SU-DHL-6 (cell line): ENCODE results near the gene PRDM7.
A peak's percentile ranks its signal among the peaks of the same experiment; 100 is the strongest.

Experiments used
- H2AFZ ChIP-seq: fragments of 200-600 bp; sonication (generic); 2 replicates; pipeline ENCODE4 v1.6.1; 2014; ENCODE audit warnings: low read depth, mild to moderate bottlenecking, moderate library complexity, mixed read lengths, antibody characterized with exemption, low read length; ENCODE audit not compliant: severe bottlenecking
- H3F3A ChIP-seq: fragments of 200-600 bp; shearing (Covaris generic); 2 replicates; pipeline ENCODE4 v1.6.0; 2016; ENCODE audit warnings: antibody characterized with exemption, mild to moderate bottlenecking; ENCODE audit not compliant: insufficient read depth
- H3K27ac ChIP-seq: fragments of 200-600 bp; sonication (generic); 2 replicates; pipeline ENCODE4 v1.5.1; 2016; ENCODE audit warnings: low read depth, mild to moderate bottlenecking, low read length, moderate library complexity, mixed read lengths
- H3K27me3 ChIP-seq: fragments of 200-600 bp; sonication (generic), shearing (Covaris generic); 2 replicates; pipeline ENCODE4 v1.6.0; 2014; ENCODE audit warnings: mild to moderate bottlenecking, low read length
- H3K36me3 ChIP-seq: fragments of 200-600 bp; sonication (generic); 2 replicates; pipeline ENCODE4 v1.6.1; 2014; ENCODE audit warnings: mild to moderate bottlenecking, low read length, mixed read lengths
- H3K4me2 ChIP-seq: fragments of 300-600, 200-600 bp; shearing (Covaris generic), sonication (generic); 2 replicates; pipeline ENCODE4 v1.6.0; 2014; ENCODE audit warnings: low read length, low read depth, mild to moderate bottlenecking; ENCODE audit not compliant: poor library complexity, severe bottlenecking
- H3K4me3 ChIP-seq: fragments of 200-600 bp; sonication (generic); 2 replicates; pipeline ENCODE4 v1.5.1; 2014; ENCODE audit warnings: antibody characterized with exemption, low read length, mild to moderate bottlenecking, mixed read lengths; ENCODE audit not compliant: insufficient read depth, poor library complexity, severe bottlenecking
- H3K79me2 ChIP-seq: fragments of 200-600 bp; sonication (generic); 2 replicates; pipeline ENCODE4 v1.6.1; 2014; ENCODE audit warnings: mild to moderate bottlenecking, low read length, moderate library complexity; ENCODE audit not compliant: insufficient read depth
- H3K9ac ChIP-seq: fragments of 200-600 bp; sonication (generic); 2 replicates; pipeline ENCODE4 v1.7.0; 2014; ENCODE audit warnings: mild to moderate bottlenecking, low read length
- H3K9me2 ChIP-seq: fragments of 200-600 bp; sonication (generic); replicated peaks from 2 replicates; pipeline ENCODE4 v1.6.1; 2014; ENCODE audit warnings: low read length; ENCODE audit not compliant: insufficient read depth
- H3K9me3 ChIP-seq: fragments of 200-600 bp; sonication (generic); 2 replicates; pipeline ENCODE4 v1.6.1; 2014; ENCODE audit warnings: low read length, mixed read lengths; ENCODE audit not compliant: insufficient read depth
- H4K20me1 ChIP-seq: fragments of 200-600 bp; sonication (generic); 2 replicates; pipeline ENCODE4 v1.6.1; 2014; ENCODE audit warnings: low read depth, mild to moderate bottlenecking, antibody characterized with exemption, low read length, moderate library complexity, mixed read lengths
- CTCF ChIP-seq: fragments of 200-600 bp; sonication (generic); IDR thresholded peaks from one replicate; pipeline ENCODE4 v1.5.1; 2017; ENCODE audit warnings: antibody characterized with exemption, mild to moderate bottlenecking, low read length, moderate library complexity; ENCODE audit not compliant: insufficient read depth, poor library complexity, severe bottlenecking
- EZH2phosphoT487 ChIP-seq: fragments of 200-600 bp; sonication (generic), shearing (Covaris generic); conservative IDR thresholded peaks from 2 replicates; pipeline ENCODE4 v1.6.1; 2018; ENCODE audit warnings: mild to moderate bottlenecking, antibody characterized with exemption, low read length, moderate library complexity, mixed read lengths

PRDM7 gene

GRCh38 chr16:90028985-90029384, 48.1 kb downstream of the PRDM7 start:
- Histone ChIP-seq H3K4me2 (no peak overlapping the region), H3K27me3 (no peaks in the 10 kb centered on the region), H3K27ac (no peak overlapping the region), H2AFZ (no peak overlapping the region), H3K4me3 (no peak overlapping the region), H3K9me2 (no peaks in the 10 kb centered on the region), H3K9ac (no peak overlapping the region), H3K36me3 (no peaks in the 10 kb centered on the region), H3K79me2 (no peaks in the 10 kb centered on the region), H3F3A (no peaks in the 10 kb centered on the region), H4K20me1 (no peaks in the 10 kb centered on the region), H3K9me3 (no peaks in the 10 kb centered on the region)
- no peak for TF ChIP-seq CTCF
- TF ChIP-seq EZH2phosphoT487: no peak

GRCh38 chr16:90027611-90028010, 49.5 kb downstream of the PRDM7 start:
- no peak for TF ChIP-seq EZH2phosphoT487
- no peak for TF ChIP-seq CTCF
- no peaks in the 10 kb centered on the region for H3F3A ChIP-seq
- H3K27ac ChIP-seq: no peak overlapping the region

DNA sequence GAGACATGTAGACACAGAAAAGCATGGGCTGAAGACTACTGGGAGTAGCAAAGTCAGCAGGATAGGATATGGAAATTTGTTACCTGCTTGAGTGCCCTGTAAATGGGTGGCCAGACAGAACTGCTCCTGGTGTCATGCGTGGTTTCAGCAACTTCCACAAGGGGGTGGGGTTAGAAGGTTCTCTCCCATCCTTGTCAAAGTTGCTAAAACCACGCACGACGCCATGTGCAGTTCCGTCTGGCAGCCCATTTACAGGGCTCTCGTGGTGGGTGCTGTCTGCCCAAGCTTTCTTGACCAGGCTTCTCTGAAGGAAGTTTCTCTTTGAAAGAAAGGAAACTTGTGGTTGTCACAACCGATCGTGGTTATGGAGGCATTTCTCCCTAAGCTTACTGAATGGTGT, 51.0 kb downstream of the PRDM7 start:
- H3K79me2 ChIP-seq: no peaks in the 10 kb centered on the region
- no peaks in the 10 kb centered on the region for H4K20me1 ChIP-seq
- H3F3A ChIP-seq: no peaks in the 10 kb centered on the region
- no peaks in the 10 kb centered on the region for H3K9me2 ChIP-seq
- no peak overlapping the region for H3K4me3 ChIP-seq
- no peak overlapping the region for H3K9ac ChIP-seq
- TF ChIP-seq CTCF (no peak), EZH2phosphoT487 (no peak)
- no peak overlapping the region for H2AFZ ChIP-seq
- no peaks in the 10 kb centered on the region for H3K36me3 ChIP-seq
- H3K27ac ChIP-seq: no peak overlapping the region
- H3K4me2 ChIP-seq: no peak overlapping the region
- H3K9me3 ChIP-seq: no peaks in the 10 kb centered on the region
- H3K27me3 ChIP-seq: no peaks in the 10 kb centered on the region

More at GRCh38 chr16:90027611-90028010, 49.5 kb downstream of the PRDM7 start:
- Histone ChIP-seq H4K20me1 (no peaks in the 10 kb centered on the region), H2AFZ (no peak overlapping the region), H3K27me3 (no peaks in the 10 kb centered on the region), H3K4me2 (no peak overlapping the region), H3K4me3 (no peak overlapping the region), H3K79me2 (no peaks in the 10 kb centered on the region), H3K36me3 (no peaks in the 10 kb centered on the region), H3K9ac (no peak overlapping the region), H3K9me2 (no peaks in the 10 kb centered on the region), H3K9me3 (no peaks in the 10 kb centered on the region)

DNA sequence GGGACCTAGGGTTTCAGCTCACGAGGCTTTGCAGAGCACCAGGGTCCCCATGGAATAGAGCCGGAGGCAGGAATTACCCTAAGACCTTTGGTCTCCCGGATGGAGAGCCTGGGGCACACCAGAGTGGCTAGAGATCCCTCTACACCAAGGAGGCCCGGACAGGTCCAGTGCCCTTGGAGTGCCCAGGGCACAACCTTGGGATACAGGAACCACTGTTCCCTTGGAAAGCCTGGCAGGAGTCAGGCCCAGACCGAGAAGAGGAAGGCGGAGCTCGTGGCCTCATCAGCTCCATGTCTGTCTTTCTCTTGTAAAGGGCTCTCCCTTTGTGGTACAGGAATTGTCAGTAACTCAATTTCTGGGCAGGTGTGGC, 54.1 kb downstream of the PRDM7 start:
- H3K79me2 ChIP-seq: no peaks in the 10 kb centered on the region
- H4K20me1 ChIP-seq: no peaks in the 10 kb centered on the region
- H3K9me3 ChIP-seq: no peaks in the 10 kb centered on the region
- peak overlapping the region; percentile 54; the same call in 1 of the 2 replicates for H3K9ac ChIP-seq
- H3K4me2 ChIP-seq: no peak overlapping the region
- no peak overlapping the region for H3K27ac ChIP-seq
- no peaks in the 10 kb centered on the region for H3K9me2 ChIP-seq
- H3K27me3 ChIP-seq: no peaks in the 10 kb centered on the region
- no peaks in the 10 kb centered on the region for H3K36me3 ChIP-seq
- H2AFZ ChIP-seq: no peak overlapping the region
- no peak overlapping the region for H3K4me3 ChIP-seq
- peaks cover 4% of the 10 kb centered on the region; the same call in 1 of the 2 replicates for H3F3A ChIP-seq
- no peak for TF ChIP-seq CTCF
- TF ChIP-seq EZH2phosphoT487: no peak
